Gastrocnemius medialis (tissue), 4 donors: Measurements from ENCODE around the gene SWT1.

Experiments used
- POLR2A ChIP-seq, 2 donors: fragments of 450-650 bp; IDR thresholded peaks; one replicate each; pipeline ENCODE4 v1.6.1; 2017; ENCODE audit warnings: antibody characterized with exemption in 2 of 2, mild to moderate bottlenecking in 2 of 2, moderate library complexity in 2 of 2
- TF ChIP-seq, protein P1 (sequence below), 5 experiments: fragments of 450-650 bp in 3 of 5; fragments of 200-600 bp in 2 of 5; sonication (generic) in 2 of 5; IDR thresholded peaks in 4 of 5; conservative IDR thresholded peaks in 1 of 5; 1 replicate in 4 of 5; 2 replicates in 1 of 5; pipeline ENCODE4 v1.5.1; 2016 to 2019; ENCODE audit warnings: antibody characterized with exemption in 5 of 5, mild to moderate bottlenecking in 3 of 5, moderate library complexity in 3 of 5

DNA sequence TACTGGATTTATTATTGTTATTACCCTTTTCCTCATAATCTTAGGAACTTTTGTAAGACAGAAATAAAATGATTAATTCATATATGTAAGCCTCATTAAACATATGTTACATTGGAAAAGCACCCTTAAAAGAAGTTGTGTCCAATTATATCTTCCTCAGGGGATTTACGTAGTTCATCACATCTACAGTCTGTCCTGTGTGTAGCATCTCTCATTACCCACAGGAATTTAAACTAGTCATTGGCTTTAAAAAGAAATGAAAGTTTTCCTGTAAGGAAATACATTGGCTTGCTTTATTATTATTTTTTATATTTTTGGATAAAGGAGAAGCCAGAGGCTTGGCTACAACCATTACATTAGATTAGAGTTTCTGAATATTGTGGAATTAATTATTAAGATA lies 56.1 kb downstream of the SWT1 start:
- TF ChIP-seq, protein P1, sequence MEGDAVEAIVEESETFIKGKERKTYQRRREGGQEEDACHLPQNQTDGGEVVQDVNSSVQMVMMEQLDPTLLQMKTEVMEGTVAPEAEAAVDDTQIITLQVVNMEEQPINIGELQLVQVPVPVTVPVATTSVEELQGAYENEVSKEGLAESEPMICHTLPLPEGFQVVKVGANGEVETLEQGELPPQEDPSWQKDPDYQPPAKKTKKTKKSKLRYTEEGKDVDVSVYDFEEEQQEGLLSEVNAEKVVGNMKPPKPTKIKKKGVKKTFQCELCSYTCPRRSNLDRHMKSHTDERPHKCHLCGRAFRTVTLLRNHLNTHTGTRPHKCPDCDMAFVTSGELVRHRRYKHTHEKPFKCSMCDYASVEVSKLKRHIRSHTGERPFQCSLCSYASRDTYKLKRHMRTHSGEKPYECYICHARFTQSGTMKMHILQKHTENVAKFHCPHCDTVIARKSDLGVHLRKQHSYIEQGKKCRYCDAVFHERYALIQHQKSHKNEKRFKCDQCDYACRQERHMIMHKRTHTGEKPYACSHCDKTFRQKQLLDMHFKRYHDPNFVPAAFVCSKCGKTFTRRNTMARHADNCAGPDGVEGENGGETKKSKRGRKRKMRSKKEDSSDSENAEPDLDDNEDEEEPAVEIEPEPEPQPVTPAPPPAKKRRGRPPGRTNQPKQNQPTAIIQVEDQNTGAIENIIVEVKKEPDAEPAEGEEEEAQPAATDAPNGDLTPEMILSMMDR (IDR thresholded peaks at IDR 0.05 in 4 of 5, conservative IDR thresholded peaks at IDR 0.05 in 1 of 5): no peak
- TF ChIP-seq POLR2A (IDR thresholded peaks at IDR 0.05): no peak
